Activated T-helper 1 cell treated with anti-CD3 and anti-CD28 coated beads, Interleukin-2, amount 50 U/mL, for 16 hours (primary cell): ENCODE data around the gene MYO18A.
"Not testable (repeated sequence)": the region's sequence is repeated elsewhere in the genome, so short reads cannot be mapped to it uniquely, and the experiment has no call there.

Source experiments
- DNase-seq, 2 donors: peaks; one replicate each; pipeline ENCODE4 v3.0.0-alpha.2; 2020; ENCODE audit warnings: low read depth in 1 of 2, low spot score in 1 of 2

MYO18A gene

GRCh38 chr17:29180034-29180787 lies at the start of gene MYO18A:
Gene MYO18A (minus strand): TSS chr17:29180398. CDS start chr17:29166940, 13,458 bp downstream.
- DNase-seq = peak; percentile 57 to 68

GRCh38 chr17:29225396-29225795 lies 45.2 kb upstream of the MYO18A start:
- DNase-seq = no peak

GRCh38 chr17:29221338-29221737 lies 41.1 kb upstream of the MYO18A start:
- DNase-seq = not testable (repeated sequence)

- peak; percentile 52 to 54 for DNase-seq
These were observed 39.3 kb upstream of the MYO18A start for GRCh38 chr17:29219378-29220047.

- DNase-seq = no peak
These were observed 36.7 kb upstream of the MYO18A start for GRCh38 chr17:29216856-29217255.

- no peak for DNase-seq
These were observed 36.0 kb upstream of the MYO18A start for GRCh38 chr17:29216181-29216580.

GRCh38 chr17:29215717-29216116 lies 35.5 kb upstream of the MYO18A start:
- no peak for DNase-seq

- DNase-seq = no peak
These were observed 35.0 kb upstream of the MYO18A start for GRCh38 chr17:29215174-29215573.

GRCh38 chr17:29214215-29215146 lies 34.3 kb upstream of the MYO18A start:
- no peak for DNase-seq

- DNase-seq = no peak
These were observed 32.5 kb upstream of the MYO18A start for GRCh38 chr17:29212681-29213121.

- DNase-seq = no peak
These were observed 32.0 kb upstream of the MYO18A start for GRCh38 chr17:29212094-29212631.

- DNase-seq = no peak
These were observed 30.7 kb upstream of the MYO18A start for GRCh38 chr17:29210879-29211278.

- DNase-seq = no peak
These were observed 28.9 kb upstream of the MYO18A start for GRCh38 chr17:29209073-29209472.

- DNase-seq = no peak
These were observed 27.8 kb upstream of the MYO18A start for GRCh38 chr17:29207975-29208374.

GRCh38 chr17:29205047-29205446 lies 24.8 kb upstream of the MYO18A start:
- DNase-seq = no peak

GRCh38 chr17:29204068-29204804 lies 24.0 kb upstream of the MYO18A start:
- DNase-seq = not testable (repeated sequence)

GRCh38 chr17:29197516-29198272 lies 17.5 kb upstream of the MYO18A start:
- DNase-seq = no peak

GRCh38 chr17:29196769-29197515 lies 16.7 kb upstream of the MYO18A start:
- no peak for DNase-seq

- no peak for DNase-seq
These were observed 15.4 kb upstream of the MYO18A start for GRCh38 chr17:29195465-29196081.
